C4-2B (cell line): ENCODE results near the gene ARHGEF16.

Experiments used
- H3K27ac ChIP-seq: fragments of 450-650 bp; 2 replicates; pipeline ENCODE4 v1.5.1; 2017
- ZFX ChIP-seq: fragments of 450-650 bp; IDR thresholded peaks from 2 replicates; pipeline ENCODE4 v1.6.1; 2017
- TF ChIP-seq, protein P1 (sequence below): fragments of 450-650 bp; conservative IDR thresholded peaks from 2 replicates; pipeline ENCODE4 v1.5.1; 2017; ENCODE audit warnings: mild to moderate bottlenecking

ARHGEF16 gene

DNA sequence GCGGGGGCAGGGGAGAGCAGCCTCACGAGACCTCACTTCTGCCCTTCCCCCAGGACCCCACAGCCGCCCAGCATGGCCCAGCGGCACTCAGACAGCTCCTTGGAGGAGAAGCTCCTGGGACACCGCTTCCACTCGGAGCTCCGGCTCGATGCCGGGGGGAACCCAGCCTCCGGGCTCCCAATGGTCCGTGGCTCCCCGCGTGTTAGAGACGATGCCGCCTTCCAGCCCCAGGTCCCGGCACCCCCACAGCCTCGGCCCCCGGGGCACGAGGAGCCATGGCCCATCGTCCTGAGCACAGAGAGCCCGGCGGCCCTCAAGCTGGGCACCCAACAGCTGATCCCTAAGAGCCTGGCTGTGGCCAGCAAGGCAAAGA lies 8.5 kb downstream of the ARHGEF16 start:
- H3K27ac ChIP-seq = no peak overlapping the region
- TF ChIP-seq, protein P1, sequence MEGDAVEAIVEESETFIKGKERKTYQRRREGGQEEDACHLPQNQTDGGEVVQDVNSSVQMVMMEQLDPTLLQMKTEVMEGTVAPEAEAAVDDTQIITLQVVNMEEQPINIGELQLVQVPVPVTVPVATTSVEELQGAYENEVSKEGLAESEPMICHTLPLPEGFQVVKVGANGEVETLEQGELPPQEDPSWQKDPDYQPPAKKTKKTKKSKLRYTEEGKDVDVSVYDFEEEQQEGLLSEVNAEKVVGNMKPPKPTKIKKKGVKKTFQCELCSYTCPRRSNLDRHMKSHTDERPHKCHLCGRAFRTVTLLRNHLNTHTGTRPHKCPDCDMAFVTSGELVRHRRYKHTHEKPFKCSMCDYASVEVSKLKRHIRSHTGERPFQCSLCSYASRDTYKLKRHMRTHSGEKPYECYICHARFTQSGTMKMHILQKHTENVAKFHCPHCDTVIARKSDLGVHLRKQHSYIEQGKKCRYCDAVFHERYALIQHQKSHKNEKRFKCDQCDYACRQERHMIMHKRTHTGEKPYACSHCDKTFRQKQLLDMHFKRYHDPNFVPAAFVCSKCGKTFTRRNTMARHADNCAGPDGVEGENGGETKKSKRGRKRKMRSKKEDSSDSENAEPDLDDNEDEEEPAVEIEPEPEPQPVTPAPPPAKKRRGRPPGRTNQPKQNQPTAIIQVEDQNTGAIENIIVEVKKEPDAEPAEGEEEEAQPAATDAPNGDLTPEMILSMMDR = no peak
- no peak for TF ChIP-seq ZFX

- no peak overlapping the region for H3K27ac ChIP-seq
- TF ChIP-seq ZFX = no peak
- TF ChIP-seq, protein P1 = no peak
Measured at GRCh38 chr1:3463408-3463863, 9.0 kb downstream of the ARHGEF16 start.

DNA sequence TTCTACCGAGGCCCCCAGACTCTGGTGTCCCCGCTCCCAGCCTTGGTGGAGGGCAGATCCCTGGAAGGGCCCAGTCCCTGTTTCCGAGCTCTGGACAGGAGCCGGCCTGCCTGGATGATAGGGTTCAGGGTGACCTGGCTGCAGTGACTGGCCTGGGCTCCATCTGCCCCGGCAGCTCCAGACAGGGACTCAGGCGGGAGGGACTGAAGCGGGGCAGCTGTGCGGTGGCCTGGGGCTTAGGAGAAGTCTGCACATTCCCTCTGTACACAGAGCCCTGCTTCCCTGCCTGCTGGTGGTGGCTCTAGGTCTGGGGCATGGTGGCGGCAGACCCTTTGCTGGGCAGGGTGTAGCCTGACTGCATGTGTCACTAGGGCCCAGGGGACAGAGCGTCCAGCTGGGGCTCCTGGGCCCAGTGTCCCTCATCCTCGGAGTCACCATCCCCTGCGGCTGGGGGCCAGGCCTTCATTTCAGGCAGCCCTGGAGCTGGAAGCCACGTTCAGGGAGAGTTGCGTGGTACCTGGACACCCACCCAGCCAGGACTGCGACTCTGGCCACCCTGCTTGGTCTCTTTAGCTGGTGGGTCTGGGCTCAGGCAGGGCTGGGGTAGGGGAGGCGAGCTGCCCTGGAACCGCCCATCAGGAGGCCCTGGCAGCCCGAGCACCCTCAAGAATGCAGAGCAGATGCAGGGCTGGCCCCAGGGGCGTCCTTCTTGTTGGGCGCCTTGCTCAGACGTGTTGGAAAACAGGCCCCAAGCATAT lies 9.6 kb downstream of the ARHGEF16 start:
- H3K27ac ChIP-seq = no peak overlapping the region
- TF ChIP-seq, protein P1 = no peak
- no peak for TF ChIP-seq ZFX

DNA sequence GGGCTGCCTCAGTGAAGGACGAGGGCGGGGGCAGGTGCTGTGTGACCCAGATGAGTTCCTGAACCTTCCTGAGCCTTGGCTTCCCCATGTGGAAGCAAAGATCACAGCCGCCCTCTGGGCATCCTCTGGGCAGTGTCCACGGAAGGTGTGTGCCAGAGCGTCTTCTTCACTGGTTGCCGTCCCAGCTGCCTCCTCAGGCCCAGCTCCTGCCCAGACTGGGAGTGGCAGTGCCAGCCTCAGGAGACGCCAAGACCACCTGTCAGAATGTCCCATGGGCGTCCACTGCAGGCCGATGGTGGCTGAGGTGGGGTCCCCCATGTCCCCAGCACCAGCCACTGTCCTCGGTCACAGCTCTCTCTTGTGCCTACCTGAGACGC lies 10.2 kb downstream of the ARHGEF16 start:
- no peak for TF ChIP-seq ZFX
- TF ChIP-seq, protein P1 = no peak
- no peak overlapping the region for H3K27ac ChIP-seq

GRCh38 chr1:3465091-3465934 lies 10.8 kb downstream of the ARHGEF16 start:
- TF ChIP-seq ZFX = no peak
- TF ChIP-seq, protein P1 = no peak
- no peak overlapping the region for H3K27ac ChIP-seq

DNA sequence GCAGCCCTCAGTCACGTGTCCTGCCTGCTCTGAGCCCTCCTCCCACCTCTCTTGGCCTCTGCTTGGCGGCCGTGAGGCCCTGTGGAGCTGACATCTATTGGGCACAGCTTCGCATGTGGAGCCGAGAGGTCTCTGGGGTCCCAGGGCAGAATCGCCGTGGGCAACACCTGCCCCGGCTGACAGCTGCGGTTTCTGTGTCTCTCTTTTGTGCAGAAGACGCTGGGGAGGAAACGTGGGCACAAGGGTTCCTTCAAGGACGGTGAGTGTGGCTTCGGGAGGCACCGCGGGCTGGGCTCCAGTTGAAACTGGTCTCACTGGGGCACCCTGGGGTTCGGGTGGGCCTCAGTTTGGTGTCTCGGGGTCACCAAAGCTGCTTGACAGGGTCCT lies 11.5 kb downstream of the ARHGEF16 start:
- TF ChIP-seq ZFX = no peak
- TF ChIP-seq, protein P1 = no peak
- no peak overlapping the region for H3K27ac ChIP-seq

DNA sequence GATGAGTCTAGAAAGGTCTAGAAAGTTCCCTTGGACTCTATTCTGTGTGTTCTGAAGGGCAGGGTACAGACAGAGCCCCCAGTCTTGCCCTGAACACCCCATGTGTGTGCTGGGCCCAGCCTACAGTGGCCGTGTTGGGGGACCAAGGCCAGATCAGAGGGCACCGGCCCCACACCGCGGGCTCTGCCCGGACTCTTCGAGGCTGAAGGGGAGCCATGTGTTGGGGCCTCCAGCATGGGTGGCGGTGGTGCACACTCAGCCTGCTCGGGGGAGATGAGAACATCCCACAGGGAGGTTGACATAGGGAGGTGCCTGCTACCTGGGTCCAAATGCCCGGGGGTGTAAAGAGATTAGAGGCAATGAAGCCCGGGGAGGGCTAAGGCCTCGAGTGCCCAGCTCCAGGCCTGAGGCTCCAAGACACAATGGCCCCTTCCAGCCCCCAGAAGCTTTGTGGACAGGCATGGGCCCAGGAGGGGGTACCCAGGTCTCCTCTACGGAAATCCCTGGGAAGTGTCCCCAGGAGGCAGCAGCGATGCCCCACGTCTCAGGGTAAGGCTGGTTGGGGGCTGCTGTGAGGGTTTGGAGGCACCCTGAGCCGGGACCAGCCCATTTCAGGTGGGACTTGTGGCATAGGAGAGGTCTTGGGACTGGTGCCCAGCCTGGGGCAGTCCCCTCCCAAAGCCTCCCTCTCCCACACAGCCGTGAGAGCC lies 12.1 kb downstream of the ARHGEF16 start:
- TF ChIP-seq, protein P1 = no peak
- TF ChIP-seq ZFX = no peak
- no peak overlapping the region for H3K27ac ChIP-seq
